HL-60 (cell line): ENCODE results near the gene GPATCH8.
"Not testable (repeated sequence)": the region's sequence is repeated elsewhere in the genome, so short reads cannot be mapped to it uniquely, and the experiment has no call there.

Experiments used
- DNase-seq, 2 experiments: peaks; one replicate each; pipeline ENCODE4 v3.0.0-alpha.2; 2010 to 2020; ENCODE audit warnings: low read depth in 1 of 2, low spot score in 1 of 2
- H3K27ac ChIP-seq: fragments of 250-450 bp; sonication (Bioruptor Pico); replicated peaks from 2 replicates; pipeline ENCODE4 v1.5.1; 2020; ENCODE audit warnings: mild to moderate bottlenecking, moderate library complexity
- H3K27me3 ChIP-seq: fragments of 250-450 bp; sonication (Bioruptor Pico); 2 replicates; pipeline ENCODE4 v1.5.1; 2021; ENCODE audit warnings: mild to moderate bottlenecking, moderate library complexity; ENCODE audit not compliant: insufficient read depth, poor library complexity, severe bottlenecking
- H3K4me3 ChIP-seq: replicated peaks from 2 replicates; pipeline ENCODE4 v1.5.1; 2011; ENCODE audit warnings: mild to moderate bottlenecking, control low read depth, low read length; ENCODE audit not compliant: insufficient read depth
- CTCF ChIP-seq: IDR thresholded peaks from one replicate; pipeline ENCODE4 v1.5.1; 2011; ENCODE audit warnings: low read length, control low read depth, inconsistent platforms; ENCODE audit not compliant: insufficient read depth
- GABPA ChIP-seq: IDR thresholded peaks from 2 replicates; pipeline ENCODE4 v1.6.1; 2012; ENCODE audit warnings: low read depth
- POLR2AphosphoS5 ChIP-seq: IDR thresholded peaks from 2 replicates; pipeline ENCODE4 v1.6.1; 2012; ENCODE audit warnings: low read depth
- SPI1 ChIP-seq: IDR thresholded peaks from 2 replicates; pipeline ENCODE4 v1.6.1; 2012; ENCODE audit warnings: low read depth, mild to moderate bottlenecking, borderline replicate concordance
- TF ChIP-seq, protein P1 (sequence below): IDR thresholded peaks from 2 replicates; pipeline ENCODE4 v1.6.1; 2012; ENCODE audit warnings: low read depth; ENCODE audit not compliant: insufficient replicate concordance

Gene GPATCH8

DNA sequence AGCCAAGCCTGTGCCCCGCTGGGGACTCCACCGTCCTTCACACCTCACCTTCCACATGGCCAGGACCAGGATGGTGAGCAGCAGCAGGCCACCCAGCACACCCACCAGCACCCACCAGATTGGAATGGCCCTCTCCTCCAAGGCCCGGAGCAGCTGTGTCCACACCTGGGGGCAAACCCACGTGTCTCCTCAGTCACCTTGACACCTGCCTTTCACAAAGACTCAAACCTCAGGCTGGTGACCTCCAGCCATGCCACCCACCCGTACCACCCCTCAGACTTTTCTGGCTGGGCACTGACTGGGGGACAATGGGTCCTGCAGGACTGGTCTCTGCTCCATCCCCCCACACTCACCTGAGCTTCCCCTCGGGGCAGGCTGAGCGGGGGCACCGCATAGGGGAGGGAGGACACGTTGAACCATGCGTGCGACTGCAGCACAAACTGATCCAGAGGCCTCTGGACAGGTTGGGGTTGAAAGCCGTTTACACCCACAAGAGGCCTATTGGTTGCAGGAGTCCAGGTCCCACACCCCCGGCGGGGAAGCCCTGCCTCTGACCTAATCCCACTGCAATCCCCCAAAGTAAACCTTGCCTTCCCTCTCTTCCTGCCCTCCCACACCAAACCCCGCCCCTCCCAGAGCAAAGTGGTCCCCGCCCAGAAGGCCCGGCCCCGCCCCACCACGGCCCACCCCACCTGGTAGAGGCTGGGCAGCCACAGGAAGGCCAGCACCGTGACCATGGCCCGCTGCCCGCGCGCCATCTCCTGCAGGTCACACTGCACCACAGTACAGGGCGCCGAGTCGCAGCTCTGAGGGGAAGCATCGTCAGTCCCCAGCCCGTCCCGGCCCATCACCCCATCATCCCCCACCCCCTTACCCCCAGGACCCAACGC, 128.7 kb downstream of the GPATCH8 start:
- no peak for TF ChIP-seq CTCF
- TF ChIP-seq GABPA: no peak
- TF ChIP-seq SPI1: no peak
- TF ChIP-seq, protein P1, sequence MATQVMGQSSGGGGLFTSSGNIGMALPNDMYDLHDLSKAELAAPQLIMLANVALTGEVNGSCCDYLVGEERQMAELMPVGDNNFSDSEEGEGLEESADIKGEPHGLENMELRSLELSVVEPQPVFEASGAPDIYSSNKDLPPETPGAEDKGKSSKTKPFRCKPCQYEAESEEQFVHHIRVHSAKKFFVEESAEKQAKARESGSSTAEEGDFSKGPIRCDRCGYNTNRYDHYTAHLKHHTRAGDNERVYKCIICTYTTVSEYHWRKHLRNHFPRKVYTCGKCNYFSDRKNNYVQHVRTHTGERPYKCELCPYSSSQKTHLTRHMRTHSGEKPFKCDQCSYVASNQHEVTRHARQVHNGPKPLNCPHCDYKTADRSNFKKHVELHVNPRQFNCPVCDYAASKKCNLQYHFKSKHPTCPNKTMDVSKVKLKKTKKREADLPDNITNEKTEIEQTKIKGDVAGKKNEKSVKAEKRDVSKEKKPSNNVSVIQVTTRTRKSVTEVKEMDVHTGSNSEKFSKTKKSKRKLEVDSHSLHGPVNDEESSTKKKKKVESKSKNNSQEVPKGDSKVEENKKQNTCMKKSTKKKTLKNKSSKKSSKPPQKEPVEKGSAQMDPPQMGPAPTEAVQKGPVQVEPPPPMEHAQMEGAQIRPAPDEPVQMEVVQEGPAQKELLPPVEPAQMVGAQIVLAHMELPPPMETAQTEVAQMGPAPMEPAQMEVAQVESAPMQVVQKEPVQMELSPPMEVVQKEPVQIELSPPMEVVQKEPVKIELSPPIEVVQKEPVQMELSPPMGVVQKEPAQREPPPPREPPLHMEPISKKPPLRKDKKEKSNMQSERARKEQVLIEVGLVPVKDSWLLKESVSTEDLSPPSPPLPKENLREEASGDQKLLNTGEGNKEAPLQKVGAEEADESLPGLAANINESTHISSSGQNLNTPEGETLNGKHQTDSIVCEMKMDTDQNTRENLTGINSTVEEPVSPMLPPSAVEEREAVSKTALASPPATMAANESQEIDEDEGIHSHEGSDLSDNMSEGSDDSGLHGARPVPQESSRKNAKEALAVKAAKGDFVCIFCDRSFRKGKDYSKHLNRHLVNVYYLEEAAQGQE: no peak
- no peak for TF ChIP-seq POLR2AphosphoS5
- DNase-seq: no peak
- H3K4me3 ChIP-seq: no peak overlapping the region
- H3K27ac ChIP-seq: no peak overlapping the region
- H3K27me3 ChIP-seq: peaks cover 17% of the 10 kb centered on the region

DNA sequence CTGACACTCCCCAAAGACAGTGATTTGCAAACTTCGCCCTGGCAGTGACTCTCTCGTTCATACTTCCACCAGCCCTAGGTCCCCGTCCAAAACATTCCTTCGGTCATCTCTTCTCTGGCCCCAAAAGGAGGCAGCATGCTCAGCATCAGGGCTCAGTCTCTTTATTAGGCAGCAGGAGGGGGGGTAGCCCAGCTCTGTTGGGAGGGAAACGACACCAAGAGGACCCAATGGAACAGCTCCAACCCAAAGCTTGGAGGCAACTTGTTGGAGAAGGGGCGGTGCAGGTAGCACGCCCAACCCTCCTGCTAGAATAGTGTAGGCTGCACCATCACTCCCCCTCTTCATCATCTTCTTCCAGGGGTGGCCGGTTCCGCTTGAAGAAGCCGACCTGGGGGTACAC, 131.2 kb downstream of the GPATCH8 start:
- TF ChIP-seq CTCF: no peak
- no peak for TF ChIP-seq SPI1
- TF ChIP-seq, protein P1: no peak
- no peak for TF ChIP-seq POLR2AphosphoS5
- TF ChIP-seq GABPA: no peak
- H3K4me3 ChIP-seq: no peak overlapping the region
- peaks cover 19% of the 10 kb centered on the region for H3K27me3 ChIP-seq
- no peak overlapping the region for H3K27ac ChIP-seq
- DNase-seq: no peak

DNA sequence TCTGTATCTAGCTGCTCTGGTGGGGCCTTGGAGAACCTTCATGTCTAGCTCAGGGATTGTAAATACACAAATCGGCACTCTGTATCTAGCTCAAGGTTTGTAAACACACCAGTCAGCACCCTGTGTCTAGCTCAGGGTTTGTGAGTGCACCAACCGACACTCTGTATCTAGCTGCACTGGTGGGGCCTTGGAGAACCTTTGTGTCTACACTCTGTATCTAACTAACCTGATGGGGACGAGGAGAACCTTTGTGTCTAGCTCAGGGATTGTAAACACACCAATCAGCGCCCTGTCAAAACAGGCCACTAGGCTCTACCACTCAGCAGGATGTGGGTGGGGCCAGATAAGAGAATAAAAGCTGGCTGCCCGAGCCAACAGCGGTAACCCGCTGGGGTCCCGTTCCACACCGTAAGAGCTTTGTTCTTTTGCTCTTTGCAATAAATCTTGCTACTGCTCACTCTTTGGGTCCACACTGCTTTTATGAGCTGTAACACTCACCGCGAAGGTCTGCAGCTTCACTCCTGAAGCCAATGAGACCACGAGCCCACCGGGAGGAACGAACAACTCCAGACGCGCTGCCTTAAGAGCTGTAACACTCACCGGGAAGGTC, 133.7 kb downstream of the GPATCH8 start:
- H3K27me3 ChIP-seq: peaks cover 30% of the 10 kb centered on the region
- not testable (repeated sequence) for H3K27ac ChIP-seq, H3K4me3 ChIP-seq, DNase-seq

- H3K27me3 ChIP-seq: peaks cover 30% of the 10 kb centered on the region
- H3K27ac ChIP-seq: not testable (repeated sequence)
Measured at GRCh38 chr17:44368391-44369243, 134.6 kb downstream of the GPATCH8 start.

More at GRCh38 chr17:44368391-44369243, 134.6 kb downstream of the GPATCH8 start:
- H3K4me3 ChIP-seq, DNase-seq: not testable (repeated sequence)
